NCI-H226 (cell line): ENCODE data around the gene GHRHR.

Source experiments
- DNase-seq: peaks from one replicate; pipeline ENCODE4 v3.0.0-alpha.2; 2015

The GHRHR gene

GRCh38 chr7:30968747-30969603 is 5.2 kb downstream of the GHRHR start:
- DNase-seq: no peak

GRCh38 chr7:30969604-30969970 is 5.8 kb downstream of the GHRHR start:
- DNase-seq: no peak

GRCh38 chr7:30970074-30970473 is 6.3 kb downstream of the GHRHR start:
- DNase-seq: no peak

GRCh38 chr7:30970594-30971094 is 6.9 kb downstream of the GHRHR start:
- no peak for DNase-seq

GRCh38 chr7:30971440-30971839 is 7.7 kb downstream of the GHRHR start:
- no peak for DNase-seq

GRCh38 chr7:30971840-30972563 is 8.2 kb downstream of the GHRHR start:
- DNase-seq: no peak

GRCh38 chr7:30973292-30973691 is 9.5 kb downstream of the GHRHR start:
- DNase-seq: no peak

- DNase-seq: no peak
Measured at GRCh38 chr7:30973791-30974604, 10.2 kb downstream of the GHRHR start.

GRCh38 chr7:30974605-30975255 is 11.0 kb downstream of the GHRHR start:
- DNase-seq: peak; percentile 54

GRCh38 chr7:30975256-30975899 is 11.6 kb downstream of the GHRHR start:
- DNase-seq: no peak

GRCh38 chr7:30976381-30976780 is 12.6 kb downstream of the GHRHR start:
- no peak for DNase-seq

GRCh38 chr7:30977222-30977621 is 13.5 kb downstream of the GHRHR start:
- DNase-seq: no peak

- DNase-seq: peak; percentile 42
Measured at GRCh38 chr7:30977896-30978564, 14.3 kb downstream of the GHRHR start.

- DNase-seq: no peak
Measured at GRCh38 chr7:30979027-30979426, 15.3 kb downstream of the GHRHR start.

GRCh38 chr7:30980194-30980593 is 16.4 kb downstream of the GHRHR start:
- no peak for DNase-seq

- no peak for DNase-seq
Measured at GRCh38 chr7:30980751-30981150, 17.0 kb downstream of the GHRHR start.

GRCh38 chr7:30983042-30983913 is 19.5 kb downstream of the GHRHR start:
- DNase-seq: peak; percentile 73

- DNase-seq: no peak
Measured at GRCh38 chr7:30983914-30984247, 20.1 kb downstream of the GHRHR start.

- DNase-seq: peak; percentile 66
Measured at GRCh38 chr7:30984359-30985107, 20.8 kb downstream of the GHRHR start.

- no peak for DNase-seq
Measured at GRCh38 chr7:30985756-30986155, 22.0 kb downstream of the GHRHR start.
